Right lobe of liver (tissue), 6 donors: Measurements from ENCODE around the gene ZC3H11A. TPM values are rescaled to one million over a fixed set of nuclear protein-coding genes. Genes with fewer than 3 reads are reported as not detected.
A peak's percentile ranks its signal among the peaks of the same experiment; 100 is the strongest.

Experiments
- ATAC-seq, 4 donors: fragments of 200-7000 bp; cut with Tn5 transposase; one replicate each; pipeline ENCODE4 v1.9.1; 2020; ENCODE audit warnings: mild to moderate bottlenecking in 4 of 4, moderate library complexity in 4 of 4
- DNase-seq, 3 donors: peaks; one replicate each; pipeline ENCODE4 v3.0.0-alpha.2; 2020
- H3K27ac ChIP-seq, 3 donors: fragments of 200-600 bp; one replicate each; pipeline ENCODE4 v1.8.0; 2022
- H3K27me3 ChIP-seq, 2 donors: fragments of 200-600 bp; one replicate each; pipeline ENCODE4 v1.8.0; 2022
- H3K36me3 ChIP-seq, 4 donors: fragments of 200-600 bp; sonication (generic) in 1 of 4; one replicate each; pipeline versions ENCODE4 v1.5.1 to v1.8.0; 2017 to 2022; ENCODE audit warnings: control low read depth in 1 of 4
- H3K4me1 ChIP-seq, 4 donors: fragments of 200-600 bp; sonication (generic) in 1 of 4; one replicate each; pipeline versions ENCODE4 v1.5.1 to v1.8.0; 2017 to 2022; ENCODE audit warnings: control low read depth in 1 of 4
- H3K4me3 ChIP-seq, 3 donors: fragments of 200-600 bp; one replicate each; pipeline ENCODE4 v1.8.0; 2022
- H3K9me3 ChIP-seq, 4 donors: fragments of 200-600 bp; sonication (generic) in 1 of 4; one replicate each; pipeline versions ENCODE4 v1.5.1 to v1.8.0; 2017 to 2022; ENCODE audit warnings: control low read depth in 1 of 4
- POLR2A ChIP-seq: fragments of 450-650 bp; IDR thresholded peaks from one replicate; pipeline ENCODE4 v1.6.1; 2017; ENCODE audit warnings: antibody characterized with exemption, mild to moderate bottlenecking
- WGBS: methylation state at CpG from one replicate; pipeline ENCODE4 v1.1.6; 2018; ENCODE audit warnings: low coverage, low lambda C conversion rate; ENCODE audit not compliant: insufficient coverage; ENCODE audit errors: missing lambda C conversion rate; 5-methylcytosine and 5-hydroxymethylcytosine counted together
- intact Hi-C, 2 donors: fragments of 100-400 bp; cut with DNase I; formaldehyde crosslinking; loops; one replicate each; pipeline versions ENCODE4 v1.11.2 to v1.14.1; 2022
- total RNA-seq, 6 experiments: library from RNA; depleted of rRNA in 2 of 6; stranded (reverse); fragments of >200 nt in 2 of 6; fragmentation: NEBNext Ultra II Directional in 3 of 6; extraction: Animal tissue kit (Norgen Biotek cat#: 25700) in 3 of 6; gene quantifications; one replicate each; pipeline versions ENCODE4 v1.1.0 to v1.2.4, GENCODE V29; 2016 to 2023
- TF ChIP-seq, protein P1 (sequence below), 4 donors: fragments of 200-600 bp in 3 of 4; fragments of 450-650 bp in 1 of 4; IDR thresholded peaks; one replicate each; pipeline versions ENCODE4 v1.5.1 to v1.8.0; 2016 to 2022; ENCODE audit warnings: antibody characterized with exemption in 4 of 4, mild to moderate bottlenecking in 2 of 4
- donor health status: DM: no; HTN: yes; CAD: no.
- donor health status: DM: no; HTN: no; CAD: no.
- donor health status: DM: no; HTN: no; CAD: no.
- donor health status: DM: no; HTN: yes; CAD: no.
- donor health status: DM: no; HTN: yes; CAD: no.

The ZC3H11A gene
- total RNA-seq, 6 experiments from 2014 or later = 22.8 to 47.7 (median 31.8) TPM

DNA sequence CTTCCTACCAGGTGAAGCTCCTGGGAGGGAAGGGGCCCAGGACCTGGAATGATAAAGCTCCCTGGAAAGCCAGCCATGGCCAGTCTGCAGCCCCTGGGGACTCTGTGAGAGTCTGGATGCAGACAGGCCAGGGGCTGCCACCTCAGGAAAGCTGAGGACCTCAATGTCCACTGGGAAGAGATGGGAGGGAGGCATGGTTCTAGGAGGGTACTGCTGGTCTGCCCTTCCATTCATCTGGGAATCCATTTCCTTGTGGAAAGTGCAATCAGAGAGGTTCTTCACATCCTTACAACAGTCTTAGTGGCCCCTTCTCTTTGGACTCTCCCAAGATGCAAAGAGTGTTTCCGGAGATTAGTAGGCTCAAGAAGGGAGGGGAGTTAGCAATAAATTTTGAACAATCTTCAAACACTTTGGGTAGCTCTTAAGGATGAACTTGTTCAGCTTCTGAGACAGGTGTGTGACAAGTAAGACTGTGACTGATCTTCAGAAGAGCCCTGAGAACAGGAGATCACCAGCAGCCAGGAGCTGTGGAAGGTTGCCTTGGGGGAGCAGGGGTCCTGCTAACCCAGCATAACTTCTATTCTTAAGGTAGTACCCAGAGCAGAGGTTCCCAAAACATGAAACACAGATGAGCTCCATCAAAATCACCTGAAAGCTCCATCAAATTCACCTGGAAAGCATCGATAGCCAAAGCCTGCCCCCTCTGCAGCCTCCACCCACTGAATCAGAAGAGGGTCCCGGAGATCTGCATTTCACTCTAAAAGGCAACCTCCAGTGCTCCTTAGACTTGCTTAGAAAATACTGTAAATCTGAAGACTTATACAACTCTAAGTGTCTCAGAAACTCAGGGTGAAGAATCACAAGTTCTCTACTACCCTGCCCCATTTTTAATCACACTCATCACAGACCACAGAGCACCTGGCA, 31.1 kb upstream of the ZC3H11A start:
- TF ChIP-seq, protein P1, sequence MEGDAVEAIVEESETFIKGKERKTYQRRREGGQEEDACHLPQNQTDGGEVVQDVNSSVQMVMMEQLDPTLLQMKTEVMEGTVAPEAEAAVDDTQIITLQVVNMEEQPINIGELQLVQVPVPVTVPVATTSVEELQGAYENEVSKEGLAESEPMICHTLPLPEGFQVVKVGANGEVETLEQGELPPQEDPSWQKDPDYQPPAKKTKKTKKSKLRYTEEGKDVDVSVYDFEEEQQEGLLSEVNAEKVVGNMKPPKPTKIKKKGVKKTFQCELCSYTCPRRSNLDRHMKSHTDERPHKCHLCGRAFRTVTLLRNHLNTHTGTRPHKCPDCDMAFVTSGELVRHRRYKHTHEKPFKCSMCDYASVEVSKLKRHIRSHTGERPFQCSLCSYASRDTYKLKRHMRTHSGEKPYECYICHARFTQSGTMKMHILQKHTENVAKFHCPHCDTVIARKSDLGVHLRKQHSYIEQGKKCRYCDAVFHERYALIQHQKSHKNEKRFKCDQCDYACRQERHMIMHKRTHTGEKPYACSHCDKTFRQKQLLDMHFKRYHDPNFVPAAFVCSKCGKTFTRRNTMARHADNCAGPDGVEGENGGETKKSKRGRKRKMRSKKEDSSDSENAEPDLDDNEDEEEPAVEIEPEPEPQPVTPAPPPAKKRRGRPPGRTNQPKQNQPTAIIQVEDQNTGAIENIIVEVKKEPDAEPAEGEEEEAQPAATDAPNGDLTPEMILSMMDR (IDR thresholded peaks at IDR 0.05) = no peak
- no peak for TF ChIP-seq POLR2A
- Histone ChIP-seq H3K36me3 (no peaks in the 10 kb centered on the region), H3K4me1 (peaks cover 0 to 4% (median 0%) of the 10 kb centered on the region in 4 donors), H3K27me3 (no peaks in the 10 kb centered on the region), H3K9me3 (no peaks in the 10 kb centered on the region), H3K27ac (no peak overlapping the region), H3K4me3 (no peak overlapping the region)
- ATAC-seq (no peak), DNase-seq (no peak)
- intact Hi-C loops = no loop called here
- 0% methylated on average over 1 of the region's 3 CpGs for WGBS

DNA sequence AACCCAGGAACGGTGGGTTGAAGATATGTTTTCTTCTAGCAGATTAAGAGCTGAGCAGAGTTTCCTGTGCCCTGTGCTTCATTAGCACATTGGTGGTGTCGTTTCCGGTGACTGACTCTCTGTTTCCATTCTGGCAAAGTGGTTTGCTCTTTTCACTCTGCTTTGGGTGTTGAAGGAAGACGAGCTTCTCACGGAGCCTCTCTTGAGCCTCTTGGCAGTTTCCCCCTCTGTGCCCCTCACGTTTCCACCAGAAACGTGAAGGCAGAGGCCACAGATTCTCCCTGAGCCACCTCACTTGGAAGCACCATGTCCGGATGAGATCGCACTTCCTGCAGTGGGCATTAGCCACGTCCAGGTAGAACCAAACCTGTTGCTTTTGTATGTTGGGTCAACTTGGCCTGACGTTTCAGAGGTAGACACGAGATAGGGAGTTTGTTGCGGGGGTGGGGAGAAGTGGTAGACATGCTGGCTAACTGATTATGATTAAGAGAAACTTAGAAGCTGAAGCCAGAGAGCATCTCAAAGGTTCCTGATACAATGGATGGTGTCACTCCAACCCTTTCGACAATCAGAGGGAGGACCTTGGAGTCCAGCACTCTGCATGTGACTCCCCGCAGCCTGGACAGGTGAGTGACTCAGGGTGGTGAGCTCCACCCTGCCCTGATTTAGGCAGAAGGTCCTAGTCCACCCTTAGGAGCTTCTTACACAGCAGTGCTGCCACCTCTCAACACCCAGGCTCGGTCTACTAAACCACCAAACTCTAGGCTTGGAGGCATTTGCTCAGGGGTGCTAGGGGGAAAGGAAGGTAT, 30.2 kb upstream of the ZC3H11A start, which contains the start of gene LAX1:
TSS of gene LAX1 (plus strand) at position 155 of the 809 bp plus-strand sequence. CDS start at position 538, 383 bp downstream.
- TF ChIP-seq, protein P1 (IDR thresholded peaks at IDR 0.05) = no peak
- peak; percentile 13 for TF ChIP-seq POLR2A
- H3K4me3 ChIP-seq = no peak within 1 kb of the TSS
- no peak for DNase-seq
- no peaks in the 10 kb centered on the region for H3K9me3 ChIP-seq
- no peaks in the 10 kb centered on the region for H3K36me3 ChIP-seq
- intact Hi-C loops = no loop called here
- peak in 2 of 4 donors; percentile 3 to 4 for ATAC-seq
- no peak within 1 kb of the TSS for H3K27ac ChIP-seq
- H3K27me3 ChIP-seq = no peaks in the 10 kb centered on the region
- peaks cover 0 to 7% (median 2%) of the 10 kb centered on the region in 4 donors for H3K4me1 ChIP-seq
- WGBS = 39% methylated on average over 13 of the region's 16 CpGs

DNA sequence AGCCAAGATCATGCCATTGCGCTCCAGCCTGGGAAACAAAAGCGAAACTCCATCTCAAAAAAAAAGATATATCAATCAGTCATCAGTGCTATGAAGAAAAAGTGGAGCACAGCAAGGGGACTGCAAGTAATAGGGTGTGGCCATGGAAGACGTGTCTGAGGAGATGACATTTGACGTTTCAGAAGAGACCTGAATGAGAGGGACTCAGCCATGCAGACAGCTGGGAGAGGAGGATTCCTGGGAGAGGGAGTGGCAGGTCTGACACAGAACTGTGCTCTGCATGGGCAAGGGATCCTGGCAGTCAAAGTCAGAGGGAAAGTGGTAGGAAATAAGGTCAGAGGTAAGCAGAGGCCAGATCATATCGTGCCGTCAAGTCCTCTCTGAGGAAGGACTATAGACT, 27.2 kb upstream of the ZC3H11A start:
- H3K27ac ChIP-seq = no peak overlapping the region

More for the DNA sequence above, 27.2 kb upstream of the ZC3H11A start:
- no peak overlapping the region for H3K4me3 ChIP-seq
- 79% methylated on average over 6 of the region's 6 CpGs for WGBS
- TF ChIP-seq, protein P1 (IDR thresholded peaks at IDR 0.05) = no peak
- TF ChIP-seq POLR2A = no peak
- no peaks in the 10 kb centered on the region for H3K36me3 ChIP-seq
- H3K9me3 ChIP-seq = no peaks in the 10 kb centered on the region
- DNase-seq (no peak), ATAC-seq (no peak)
- no peaks in the 10 kb centered on the region for H3K27me3 ChIP-seq
- intact Hi-C loops = no loop called here
- peaks cover 0 to 7% (median 2%) of the 10 kb centered on the region in 4 donors for H3K4me1 ChIP-seq
